Endothelial cell of umbilical vein (primary cell): ENCODE results near the gene SLC49A3. TPM values are rescaled to one million over a fixed set of nuclear protein-coding genes. Genes with fewer than 3 reads are reported as not detected.

Experiments
- BruUV-seq: library from RNA; stranded (reverse); fragments of 400-500 nt; replicated peaks from 2 replicates; lab custom pipeline; 2021; lab: Mats Ljungman, UMichigan
- CTCF ChIA-PET: fragments of 300-600, 350-600 bp; sonication (Branson Sonifier 250); formaldehyde crosslinking; loops from one replicate; lab custom pipeline; 2021; ENCODE audit warnings: antibody characterized with exemption, inconsistent platforms; lab: Charles Lee
- POLR2A ChIA-PET: fragments of 300-600, 350-600 bp; sonication (Branson Sonifier 250); formaldehyde crosslinking; loops from one replicate; lab custom pipeline; 2021; ENCODE audit warnings: antibody characterized with exemption, inconsistent platforms; lab: Charles Lee
- DNase-seq: peaks from one replicate; pipeline ENCODE4 v3.0.0-alpha.2; 2011; ENCODE audit warnings: low read depth, low spot score
- FAIRE-seq: peaks from 2 replicates; lab custom pipeline; 2011; peaks lifted over from hg19 to GRCh38; lab: Jason Lieb, UNC
- H2AFZ ChIP-seq: 2 replicates; pipeline ENCODE4 v1.6.0; 2012; ENCODE audit warnings: low read depth, low read length, control low read depth, inconsistent platforms
- H3K27ac ChIP-seq: 2 replicates; pipeline ENCODE4 v1.5.1; 2011; ENCODE audit warnings: low read depth, mild to moderate bottlenecking, control low read depth, low read length, moderate library complexity; ENCODE audit not compliant: insufficient read depth
- H3K27me3 ChIP-seq, 2 experiments: 2 replicates each; pipeline versions ENCODE4 v1.6.0 to v1.6.1; 2011; ENCODE audit warnings: low read length in 2 of 2, mixed read lengths in 1 of 2; ENCODE audit not compliant: control insufficient read depth in 2 of 2, insufficient read depth in 2 of 2
- H3K36me3 ChIP-seq, 2 experiments: 2 replicates in 1 of 2; 3 replicates in 1 of 2; pipeline ENCODE4 v1.5.1; 2011; ENCODE audit warnings: low read length in 2 of 2, mild to moderate bottlenecking in 1 of 2, moderate library complexity in 1 of 2; ENCODE audit not compliant: control insufficient read depth in 2 of 2, insufficient read depth in 2 of 2; ENCODE audit errors: extremely low read depth in 1 of 2
- H3K4me1 ChIP-seq: 3 replicates; pipeline ENCODE4 v1.5.1; 2011; ENCODE audit warnings: mild to moderate bottlenecking, low read length; ENCODE audit not compliant: control insufficient read depth, insufficient read depth; ENCODE audit errors: extremely low read depth
- H3K4me2 ChIP-seq: 2 replicates; pipeline ENCODE4 v1.6.1; 2011; ENCODE audit warnings: low read length, control low read depth, mixed read lengths; ENCODE audit not compliant: insufficient read depth
- H3K4me3 ChIP-seq, 3 experiments: fragments of 200-600 bp in 1 of 3; sonication (generic), shearing (Covaris generic) in 1 of 3; replicated peaks in 1 of 3; 2 replicates each; pipeline ENCODE4 v1.5.1; 2011 to 2016; ENCODE audit warnings: control low read depth in 3 of 3, low read length in 3 of 3, mild to moderate bottlenecking in 2 of 3, inconsistent platforms in 1 of 3, low read depth in 1 of 3, moderate library complexity in 1 of 3; ENCODE audit not compliant: insufficient read depth in 1 of 3
- H3K79me2 ChIP-seq: 2 replicates; pipeline ENCODE4 v1.6.0; 2012; ENCODE audit warnings: low read length, inconsistent platforms; ENCODE audit not compliant: control insufficient read depth, insufficient read depth
- H3K9ac ChIP-seq: replicated peaks from 2 replicates; pipeline ENCODE3; 2011; ENCODE audit warnings: low read length, control low read depth; ENCODE audit not compliant: insufficient read depth; ENCODE audit errors: extremely low read depth
- H3K9me1 ChIP-seq: replicated peaks from 3 replicates; pipeline ENCODE4 v1.6.0; 2011; ENCODE audit warnings: mild to moderate bottlenecking, low read length; ENCODE audit not compliant: control insufficient read depth, insufficient read depth; ENCODE audit errors: extremely low read depth
- H3K9me3 ChIP-seq: replicated peaks from 2 replicates; pipeline ENCODE4 v1.5.1; 2012; ENCODE audit warnings: low read length, inconsistent platforms; ENCODE audit not compliant: control insufficient read depth, insufficient read depth
- H4K20me1 ChIP-seq: replicated peaks from 2 replicates; pipeline ENCODE3; 2011; ENCODE audit warnings: mild to moderate bottlenecking, low read length; ENCODE audit not compliant: control insufficient read depth, insufficient read depth; ENCODE audit errors: extremely low read depth
- EZH2 ChIP-seq: IDR thresholded peaks from 2 replicates; pipeline ENCODE4 v1.6.1; 2012; ENCODE audit warnings: borderline replicate concordance, low read depth, mild to moderate bottlenecking, moderate library complexity, low read length, inconsistent platforms; ENCODE audit not compliant: severe bottlenecking
- FOS ChIP-seq: IDR thresholded peaks from 2 replicates; pipeline ENCODE4 v1.6.1; 2011; ENCODE audit warnings: mild to moderate bottlenecking, low read length, moderate library complexity, borderline replicate concordance; ENCODE audit not compliant: insufficient read depth
- GATA2 ChIP-seq: IDR thresholded peaks from 2 replicates; pipeline ENCODE4 v1.7.0; 2011; ENCODE audit warnings: low read depth, mild to moderate bottlenecking, moderate library complexity, mixed read lengths, low read length; ENCODE audit not compliant: insufficient read length, insufficient read depth
- JUN ChIP-seq: IDR thresholded peaks from 2 replicates; pipeline ENCODE4 v1.6.1; 2011; ENCODE audit warnings: borderline replicate concordance, low read depth; ENCODE audit not compliant: insufficient read length, insufficient read depth
- MYC ChIP-seq: IDR thresholded peaks from one replicate; pipeline ENCODE4 v1.6.1; 2011; ENCODE audit warnings: mild to moderate bottlenecking, low read depth, low read length
- POLR2A ChIP-seq: IDR thresholded peaks from 2 replicates; pipeline ENCODE4 v1.6.1; 2012; ENCODE audit warnings: low read depth, mild to moderate bottlenecking, control low read depth, low read length
- POLR2AphosphoS5 ChIP-seq: IDR thresholded peaks from 2 replicates; pipeline ENCODE4 v1.6.1; 2012; ENCODE audit warnings: low read depth, mild to moderate bottlenecking, control low read depth, low read length, moderate library complexity; ENCODE audit not compliant: insufficient read depth
- dilution Hi-C: fragments of 300-500 bp; cut with MboI; formaldehyde crosslinking; loops from one replicate; pipeline ENCODE4 v1.15.0; 2019; ENCODE audit warnings: low sequenced_read_pairs; ENCODE audit not compliant: extremely low pct_ligation_motif_present
- intact Hi-C: fragments of 100-400 bp; cut with micrococcal nuclease; formaldehyde crosslinking; loops from one replicate; pipeline ENCODE4 v1.10.0; 2022
- polyA plus RNA-seq, 4 experiments: library from polyadenylated mRNA; depleted of rRNA in 3 of 4; stranded (reverse) in 3 of 4; unstranded in 1 of 4; fragments of >200 nt; gene quantifications; 2 replicates each; pipeline versions ENCODE4 v1.2.1 to v1.2.3, GENCODE V29; 2011 to 2012; ENCODE audit warnings: missing spikeins in 1 of 4
- total RNA-seq: library from RNA; stranded (reverse); gene quantifications from 2 replicates; pipeline ENCODE4 v1.2.3, GENCODE V29; 2021
- TF ChIP-seq, protein P1 (sequence below): IDR thresholded peaks from 2 replicates; pipeline ENCODE4 v1.6.1; 2011; ENCODE audit not compliant: insufficient read depth, insufficient read length
- TF ChIP-seq, protein P2 (sequence below), 2 donors: IDR thresholded peaks; 1 replicate in 1 of 2; 2 replicates in 1 of 2; pipeline ENCODE4 v1.5.1; 2011; ENCODE audit warnings: low read length in 2 of 2, mild to moderate bottlenecking in 2 of 2, moderate library complexity in 2 of 2, control low read depth in 1 of 2, inconsistent platforms in 1 of 2, low read depth in 1 of 2; ENCODE audit not compliant: insufficient read depth in 1 of 2; ENCODE audit errors: extremely low read depth in 1 of 2

SLC49A3 gene
- total and polyA plus RNA-seq, 2 donors (not counting 3 experiments of a cell fraction or from before 2014, with no cell fraction given) = 4.2 to 11.5 TPM

DNA sequence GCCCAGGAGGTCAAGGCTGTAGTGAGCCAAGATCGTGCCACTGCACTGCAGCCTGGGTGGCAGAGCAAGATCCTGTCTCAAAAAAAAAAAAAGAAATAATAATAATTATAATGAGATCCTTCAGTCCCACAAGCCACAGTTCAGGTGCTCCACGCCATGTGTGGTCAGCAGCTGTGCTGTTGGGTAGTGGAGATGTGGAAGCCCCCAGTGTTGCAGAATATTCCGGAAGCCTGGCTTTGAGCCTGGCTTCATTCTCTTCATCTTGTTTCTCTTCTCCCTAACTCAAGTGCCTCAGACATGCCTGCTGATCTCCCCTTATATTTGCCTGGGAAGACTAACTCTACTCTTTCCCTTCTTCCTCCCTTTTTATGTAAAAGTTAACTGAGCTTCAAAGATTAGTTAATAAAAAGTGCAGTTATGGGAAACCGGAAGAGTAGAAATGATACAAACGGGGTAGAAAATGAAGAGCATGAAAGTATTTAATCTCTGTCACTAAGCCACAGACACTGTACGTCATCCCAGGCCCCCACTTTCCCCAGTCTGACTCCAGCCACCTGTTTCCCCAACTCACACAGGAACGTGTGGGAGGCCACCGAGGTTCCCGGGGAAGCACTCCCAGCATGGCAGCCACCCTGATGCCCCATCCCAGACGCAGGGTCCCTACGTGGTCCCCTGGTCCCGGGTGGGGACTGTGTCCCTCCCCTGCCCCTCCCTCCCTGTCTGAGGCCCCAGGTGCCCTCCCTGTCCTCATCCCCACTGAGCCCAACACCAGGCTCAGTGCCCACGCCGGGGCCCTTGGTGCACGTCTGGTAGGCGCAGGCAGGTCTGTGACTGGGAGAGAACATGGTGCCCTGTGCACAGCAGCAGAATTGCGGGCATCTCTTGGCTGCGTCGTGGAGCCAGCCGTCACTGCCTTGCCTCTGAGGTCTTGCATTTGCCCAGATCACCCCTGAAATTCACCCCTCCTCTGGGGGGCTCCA, 40.7 kb upstream of the SLC49A3 start:
- dilution Hi-C loops = no loop called here
- Histone ChIP-seq H3K27me3 (no peaks in the 10 kb centered on the region), H3K9me3 (no peaks in the 10 kb centered on the region), H3K36me3 (peaks cover 12 to 29% of the 10 kb centered on the region in 2 experiments), H3K4me2 (no peak overlapping the region), H2AFZ (no peak overlapping the region), H3K27ac (no peak overlapping the region), H4K20me1 (peaks cover 5% of the 10 kb centered on the region), H3K4me3 (no peak overlapping the region), H3K4me1 (peaks cover 21% of the 10 kb centered on the region), H3K79me2 (peaks cover 42% of the 10 kb centered on the region), H3K9ac (no peak overlapping the region), H3K9me1 (no peaks in the 10 kb centered on the region)
- no peak for DNase-seq
- ChIA-PET POLR2A (no interaction called here), CTCF (interaction anchor here (1.1 kb wide), 1 partner anchor 12 kb away, joined by 3 read pairs; no protein-coding TSS in a partner anchor)
- TF ChIP-seq FOS (no peak), GATA2 (no peak), MYC (no peak), POLR2AphosphoS5 (no peak), JUN (no peak), EZH2 (no peak), POLR2A (no peak)
- TF ChIP-seq, protein P1, sequence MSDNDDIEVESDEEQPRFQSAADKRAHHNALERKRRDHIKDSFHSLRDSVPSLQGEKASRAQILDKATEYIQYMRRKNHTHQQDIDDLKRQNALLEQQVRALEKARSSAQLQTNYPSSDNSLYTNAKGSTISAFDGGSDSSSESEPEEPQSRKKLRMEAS = no peak
- TF ChIP-seq, protein P2, sequence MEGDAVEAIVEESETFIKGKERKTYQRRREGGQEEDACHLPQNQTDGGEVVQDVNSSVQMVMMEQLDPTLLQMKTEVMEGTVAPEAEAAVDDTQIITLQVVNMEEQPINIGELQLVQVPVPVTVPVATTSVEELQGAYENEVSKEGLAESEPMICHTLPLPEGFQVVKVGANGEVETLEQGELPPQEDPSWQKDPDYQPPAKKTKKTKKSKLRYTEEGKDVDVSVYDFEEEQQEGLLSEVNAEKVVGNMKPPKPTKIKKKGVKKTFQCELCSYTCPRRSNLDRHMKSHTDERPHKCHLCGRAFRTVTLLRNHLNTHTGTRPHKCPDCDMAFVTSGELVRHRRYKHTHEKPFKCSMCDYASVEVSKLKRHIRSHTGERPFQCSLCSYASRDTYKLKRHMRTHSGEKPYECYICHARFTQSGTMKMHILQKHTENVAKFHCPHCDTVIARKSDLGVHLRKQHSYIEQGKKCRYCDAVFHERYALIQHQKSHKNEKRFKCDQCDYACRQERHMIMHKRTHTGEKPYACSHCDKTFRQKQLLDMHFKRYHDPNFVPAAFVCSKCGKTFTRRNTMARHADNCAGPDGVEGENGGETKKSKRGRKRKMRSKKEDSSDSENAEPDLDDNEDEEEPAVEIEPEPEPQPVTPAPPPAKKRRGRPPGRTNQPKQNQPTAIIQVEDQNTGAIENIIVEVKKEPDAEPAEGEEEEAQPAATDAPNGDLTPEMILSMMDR (IDR thresholded peaks at IDR 0.05; ENCODE audit: extremely low read depth in 1 of 2, insufficient read depth in 1 of 2, low read depth in 1 of 2, low read length in 2 of 2) = no peak
- FAIRE-seq = no peak
- intact Hi-C loops = no loop called here
- BruUV-seq = no TSS peak
